Cardiac fibroblast (primary cell): Measurements from ENCODE around the gene SYTL5.

Experiments
- DNase-seq, 2 donors: peaks; one replicate each; pipeline versions ENCODE4 v3.0.0 to v3.0.0-alpha.2; 2010; ENCODE audit warnings: low read depth in 2 of 2
- H3K4me3 ChIP-seq, 2 donors: replicated peaks in 1 of 2; 1 replicate in 1 of 2; 2 replicates in 1 of 2; pipeline ENCODE4 v1.5.1; 2011; ENCODE audit warnings: low read depth in 2 of 2, low read length in 2 of 2, mild to moderate bottlenecking in 2 of 2, moderate library complexity in 1 of 2
- CTCF ChIP-seq: IDR thresholded peaks from one replicate; pipeline ENCODE4 v1.5.1; 2011; ENCODE audit warnings: low read depth, mild to moderate bottlenecking, low read length, inconsistent platforms

The SYTL5 gene

GRCh38 chrX:38142610-38143009 is 136.3 kb downstream of the SYTL5 start:
- peak; percentile 68 to 94 for DNase-seq
- H3K4me3 ChIP-seq: no peak overlapping the region
- TF ChIP-seq CTCF: no peak

GRCh38 chrX:38149016-38149415 is 142.7 kb downstream of the SYTL5 start:
- DNase-seq: no peak
- no peak for TF ChIP-seq CTCF
- no peak overlapping the region for H3K4me3 ChIP-seq

- no peak for DNase-seq
- TF ChIP-seq CTCF: no peak
- H3K4me3 ChIP-seq: no peak overlapping the region
Measured at GRCh38 chrX:38150993-38151392, 144.6 kb downstream of the SYTL5 start.

- no peak overlapping the region for H3K4me3 ChIP-seq
- DNase-seq: no peak
- TF ChIP-seq CTCF: no peak
Measured at GRCh38 chrX:38151441-38151840, 145.1 kb downstream of the SYTL5 start.

- no peak for DNase-seq
- no peak for TF ChIP-seq CTCF
- H3K4me3 ChIP-seq: no peak overlapping the region
Measured at GRCh38 chrX:38154340-38154739, 148.0 kb downstream of the SYTL5 start.

GRCh38 chrX:38154818-38155217 is 148.5 kb downstream of the SYTL5 start:
- DNase-seq: peak in 1 of 2 donors; percentile 59
- H3K4me3 ChIP-seq: no peak overlapping the region
- TF ChIP-seq CTCF: no peak

GRCh38 chrX:38156838-38157237 is 150.5 kb downstream of the SYTL5 start:
- no peak for TF ChIP-seq CTCF
- H3K4me3 ChIP-seq: no peak overlapping the region
- no peak for DNase-seq
